Naive thymus-derived CD4-positive, alpha-beta T cell (primary cell): ENCODE measurements around the gene INMT. TPM values are rescaled to one million over a fixed set of nuclear protein-coding genes. Genes with fewer than 3 reads are reported as not detected.

Source experiments
- ATAC-seq: fragments of 150-1000 bp; cut with Tn5 transposase; 2 replicates; pipeline ENCODE4 v1.10.0; 2021; ENCODE audit warnings: mild to moderate bottlenecking, moderate library complexity
- CTCF ChIA-PET: fragments of 350-600 bp; sonication (Branson Sonifier 250); formaldehyde crosslinking; loops from one replicate; lab custom pipeline; 2021; ENCODE audit warnings: antibody characterized with exemption; lab: Charles Lee
- POLR2A ChIA-PET: fragments of 350-600 bp; sonication (Branson Sonifier 250); formaldehyde crosslinking; loops from one replicate; lab custom pipeline; 2021; ENCODE audit warnings: antibody characterized with exemption, inconsistent platforms; lab: Charles Lee
- DNase-seq, 9 donors: peaks; one replicate each; pipeline versions ENCODE4 v3.0.0 to v3.0.0-alpha.2; 2020 to 2022; ENCODE audit warnings: mixed read lengths in 1 of 9
- H3K27ac ChIP-seq: one replicate; pipeline ENCODE4 v1.7.0; 2013; ENCODE audit warnings: mild to moderate bottlenecking, low read depth, low read length, moderate library complexity
- H3K27me3 ChIP-seq, 2 donors: one replicate each; pipeline ENCODE4 v1.7.0; 2013; ENCODE audit warnings: low read length in 2 of 2, mild to moderate bottlenecking in 2 of 2, moderate library complexity in 2 of 2; ENCODE audit not compliant: control insufficient read depth in 2 of 2, insufficient read depth in 2 of 2
- H3K36me3 ChIP-seq, 3 experiments: 1 replicate in 2 of 3; 2 replicates in 1 of 3; pipeline ENCODE4 v1.7.0; 2013; ENCODE audit warnings: low read length in 3 of 3, mild to moderate bottlenecking in 3 of 3, moderate library complexity in 1 of 3; ENCODE audit not compliant: insufficient read depth in 3 of 3, control insufficient read depth in 2 of 3
- H3K4me1 ChIP-seq, 2 donors: one replicate each; pipeline ENCODE4 v1.7.0; 2013; ENCODE audit warnings: low read length in 2 of 2, mild to moderate bottlenecking in 2 of 2, moderate library complexity in 1 of 2; ENCODE audit not compliant: control insufficient read depth in 2 of 2, insufficient read depth in 2 of 2
- H3K4me3 ChIP-seq: 2 replicates; pipeline ENCODE4 v1.7.0; 2013; ENCODE audit warnings: mild to moderate bottlenecking, low read length
- H3K9me3 ChIP-seq, 3 experiments: 1 replicate in 2 of 3; 2 replicates in 1 of 3; pipeline ENCODE4 v1.7.0; 2013; ENCODE audit warnings: low read length in 3 of 3; ENCODE audit not compliant: control insufficient read depth in 2 of 3
- H3K27ac Mint-ChIP-seq, 9 donors: one replicate each; pipeline ENCODE4 v1.8.0; 2020 to 2022; ENCODE audit warnings: mixed read lengths in 9 of 9, mild to moderate bottlenecking in 8 of 9, moderate library complexity in 5 of 9, inconsistent platforms in 2 of 9
- H3K27me3 Mint-ChIP-seq, 5 donors: one replicate each; pipeline ENCODE4 v1.8.0; 2021 to 2022; ENCODE audit warnings: mixed read lengths in 5 of 5, mild to moderate bottlenecking in 1 of 5
- H3K36me3 Mint-ChIP-seq, 5 donors: one replicate each; pipeline ENCODE4 v1.8.0; 2020 to 2022; ENCODE audit warnings: mixed read lengths in 5 of 5, mild to moderate bottlenecking in 3 of 5, inconsistent platforms in 1 of 5
- H3K4me1 Mint-ChIP-seq, 7 donors: one replicate each; pipeline ENCODE4 v1.8.0; 2020 to 2022; ENCODE audit warnings: mixed read lengths in 7 of 7, mild to moderate bottlenecking in 3 of 7, inconsistent platforms in 1 of 7
- H3K4me3 Mint-ChIP-seq, 10 donors: one replicate each; pipeline ENCODE4 v1.8.0; 2020 to 2022; ENCODE audit warnings: mild to moderate bottlenecking in 10 of 10, mixed read lengths in 10 of 10, moderate library complexity in 6 of 10, inconsistent platforms in 2 of 10
- H3K9me3 Mint-ChIP-seq, 11 donors: one replicate each; pipeline ENCODE4 v1.8.0; 2020 to 2022; ENCODE audit warnings: mixed read lengths in 11 of 11, mild to moderate bottlenecking in 4 of 11, inconsistent platforms in 1 of 11, moderate library complexity in 1 of 11
- intact Hi-C, 2 donors: fragments of 100-400 bp; cut with micrococcal nuclease; formaldehyde crosslinking; loops; one replicate each; pipeline ENCODE4 v1.15.1; 2023
- polyA plus RNA-seq, 2 donors: library from polyadenylated mRNA; unstranded; fragments of 300-500 nt; fragmentation: Illumina TruSeq; gene quantifications; one replicate each; pipeline ENCODE4 v1.2.3, GENCODE V29; 2021
- total RNA-seq, 6 experiments: library from RNA in 5 of 6; stranded (reverse) in 5 of 6; gene quantifications; 1 replicate in 5 of 6; 2 replicates in 1 of 6; pipeline ENCODE4 v1.2.3 and lab custom pipeline; 2021 to 2026

Gene INMT
- total and polyA plus RNA-seq, 7 experiments from 2014 or later = 0.24 to 4.8 (median 0.55) TPM; not detected in 1

- peaks cover 0 to 6% of the 10 kb centered on the region in 2 donors for H3K4me1 ChIP-seq
- ATAC-seq = no peak
- intact Hi-C loops = loop anchor here (5.0 to 10.0 kb wide), 2 partner anchors 683 to 1671 kb away; no protein-coding TSS in a partner anchor
- Mint-ChIP-seq H3K9me3 (no peaks in the 10 kb centered on the region), H3K4me1 (peaks cover 0 to 10% (median 0%) of the 10 kb centered on the region in 7 donors), H3K27me3 (peaks cover 0 to 8% (median 0%) of the 10 kb centered on the region in 5 donors), H3K4me3 (no peak overlapping the region), H3K27ac (no peak overlapping the region), H3K36me3 (peaks cover 0 to 3% (median 0%) of the 10 kb centered on the region in 5 donors)
- ChIA-PET POLR2A (no interaction called here), CTCF (interaction anchor here (1.7 kb wide), 1 partner anchor 318 kb away, joined by 4 read pairs; no protein-coding TSS in a partner anchor)
- H3K27me3 ChIP-seq = no peaks in the 10 kb centered on the region
- DNase-seq = no peak
- H3K4me3 ChIP-seq = no peak overlapping the region
- H3K9me3 ChIP-seq = no peaks in the 10 kb centered on the region
- H3K36me3 ChIP-seq = no peaks in the 10 kb centered on the region
- H3K27ac ChIP-seq = no peak overlapping the region
These were observed 52.2 kb downstream of the INMT start for GRCh38 chr7:30804078-30804661.

GRCh38 chr7:30805081-30805691, 53.3 kb downstream of the INMT start:
- Histone ChIP-seq H3K9me3 (no peaks in the 10 kb centered on the region), H3K4me1 (peaks cover 0 to 6% of the 10 kb centered on the region in 2 donors), H3K27ac (no peak overlapping the region), H3K4me3 (no peak overlapping the region), H3K27me3 (no peaks in the 10 kb centered on the region), H3K36me3 (no peaks in the 10 kb centered on the region)
- POLR2A ChIA-PET = no interaction called here
- Mint-ChIP-seq H3K27ac (no peak overlapping the region), H3K9me3 (no peaks in the 10 kb centered on the region), H3K4me3 (no peak overlapping the region), H3K4me1 (peaks cover 0 to 10% (median 0%) of the 10 kb centered on the region in 7 donors), H3K36me3 (peaks cover 0 to 3% (median 0%) of the 10 kb centered on the region in 5 donors), H3K27me3 (peaks cover 0 to 8% (median 0%) of the 10 kb centered on the region in 5 donors)
- no peak for ATAC-seq
- intact Hi-C loops = loop anchor here in 1 of 2 donors (10.0 kb wide), 1 partner anchor 1670 kb away; no protein-coding TSS in a partner anchor
- CTCF ChIA-PET = no interaction called here
- no peak for DNase-seq

DNA sequence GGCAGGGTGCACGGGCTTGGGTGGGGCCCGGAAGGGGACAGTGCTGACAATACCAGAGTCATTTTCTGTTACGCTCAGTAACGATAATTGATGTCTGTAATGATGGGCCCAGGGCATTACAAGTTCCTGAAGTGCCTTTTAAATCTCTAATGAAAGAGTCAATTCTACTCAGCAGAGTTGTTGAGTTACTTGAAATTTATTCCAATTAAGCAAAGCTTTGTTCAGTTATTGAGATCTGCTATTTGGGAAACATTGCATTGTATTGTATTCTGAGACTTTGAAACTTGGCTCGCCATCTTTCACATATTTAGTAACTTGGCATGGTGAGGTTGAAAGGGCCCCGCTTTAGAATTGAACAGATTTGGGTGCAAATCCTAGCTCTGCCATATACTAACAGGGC, 54.0 kb downstream of the INMT start:
- H3K27me3 Mint-ChIP-seq = peaks cover 0 to 8% (median 0%) of the 10 kb centered on the region in 5 donors
- CTCF ChIA-PET = no interaction called here

More for the DNA sequence above, 54.0 kb downstream of the INMT start:
- Mint-ChIP-seq H3K4me1 (peaks cover 0 to 4% (median 0%) of the 10 kb centered on the region in 7 donors), H3K36me3 (peaks cover 0 to 3% (median 0%) of the 10 kb centered on the region in 5 donors), H3K9me3 (no peaks in the 10 kb centered on the region), H3K27ac (no peak overlapping the region), H3K4me3 (no peak overlapping the region)
- Histone ChIP-seq H3K36me3 (no peaks in the 10 kb centered on the region), H3K27me3 (no peaks in the 10 kb centered on the region), H3K27ac (no peak overlapping the region), H3K9me3 (no peaks in the 10 kb centered on the region), H3K4me1 (peaks cover 0 to 3% of the 10 kb centered on the region in 2 donors), H3K4me3 (no peak overlapping the region)
- intact Hi-C loops = loop anchor here in 1 of 2 donors (10.0 kb wide), 1 partner anchor 1669 kb away; no protein-coding TSS in a partner anchor
- POLR2A ChIA-PET = no interaction called here
- DNase-seq (no peak), ATAC-seq (no peak)

Other genes with a start within 250 kb of the INMT start
- 10 to 100 TPM in 4 of 5 experiments, 1 to 10 TPM in 1; 9.5 to 39.2 (median 10.8) TPM for gene GGCT, start 247.3 kb upstream of the INMT start, total RNA-seq
- gene GGCT, start 247.3 kb upstream of the INMT start, polyA plus RNA-seq = 10 to 100 TPM; 18.9 to 30.0 TPM
- gene GARS1, start 157.3 kb upstream of the INMT start, total RNA-seq = 100 to 1,000 TPM in 1 of 5 experiments, 10 to 100 TPM in 4; 73.8 to 143 (median 75.8) TPM
- gene GARS1, start 157.3 kb upstream of the INMT start, polyA plus RNA-seq = 10 to 100 TPM; 84.9 to 90.2 TPM
- gene CRHR2, start 69.7 kb upstream of the INMT start, total RNA-seq = not detected
- not detected for gene CRHR2, start 69.7 kb upstream of the INMT start, polyA plus RNA-seq
- 1 to 10 TPM in 2 of 5 experiments, under 1 TPM in 3; 0.82 to 1.5 (median 0.94) TPM for gene MINDY4, start 19.3 kb downstream of the INMT start, total RNA-seq
- gene MINDY4, start 19.3 kb downstream of the INMT start, polyA plus RNA-seq = under 1 TPM; 0.41 to 0.54 TPM
- gene AQP1, start 159.7 kb downstream of the INMT start, total RNA-seq = under 1 TPM in 3 of 5 experiments, not detected in 2; 0.12 to 0.37 (median 0.19) TPM
- under 1 TPM in 1 of 2 donors, not detected in 1; 0.13 TPM for gene AQP1, start 159.7 kb downstream of the INMT start, polyA plus RNA-seq
- gene GHRHR, start 211.8 kb downstream of the INMT start, total RNA-seq = not detected
- gene GHRHR, start 211.8 kb downstream of the INMT start, polyA plus RNA-seq = not detected